ENCODE measurements around the gene KIAA0232. TPM values are rescaled to one million over a fixed set of nuclear protein-coding genes. Genes with fewer than 3 reads are reported as not detected.

Gene KIAA0232
- total RNA-seq, 1 experiment from 2014 or later: 28.5 TPM

GRCh38 chr4:6775746-6776145 lies 6.8 kb upstream of the KIAA0232 start:
- no peak overlapping the region for H3K14ac ChIP-seq (ENCODE audit: insufficient read depth, low read length)
- Mint-ChIP-seq H3K36me3 (ENCODE audit: insufficient read depth in 1 of 3, low read depth in 3 of 3) (no peaks in the 10 kb centered on the region), H3K4me1 (peaks cover 17 to 26% of the 10 kb centered on the region in 2 experiments), H3K9me3 (no peaks in the 10 kb centered on the region; a peak in 1 of 5 replicates), H3K27ac (peak overlapping the region in 1 of 3 experiments; percentile 29; a peak in 1 of 7 replicates), H3K4me3 (no peak overlapping the region), H3K27me3 (ENCODE audit: low read depth) (peaks cover 34% of the 10 kb centered on the region)
- 0 out of 2 replicates have a peak, but pooled peaks cover 3% of the 10 kb centered on the region for H3K4me1 ChIP-seq (ENCODE audit: insufficient read depth, low read length)
- no peak for TF ChIP-seq CTCF (conservative IDR thresholded peaks at IDR 0.05)
- no peak overlapping the region for H2BK120ac ChIP-seq (ENCODE audit: low read depth, low read length, poor library complexity, severe bottlenecking)
- no peak overlapping the region for H3K4ac ChIP-seq (ENCODE audit: low read depth, low read length)
- H2BK5ac ChIP-seq (ENCODE audit: insufficient read length, low read length): no peak overlapping the region
- H3K9ac ChIP-seq (ENCODE audit: extremely low read depth, insufficient read length, low read length): no peak overlapping the region
- H3K4me2 ChIP-seq (ENCODE audit: insufficient read depth, insufficient read length, low read length): no peak overlapping the region
- H2AK5ac ChIP-seq (ENCODE audit: insufficient read length, low read length): no peak overlapping the region
- no peak overlapping the region for H2AFZ ChIP-seq (ENCODE audit: low read length)
- H3K79me2 ChIP-seq (ENCODE audit: insufficient read depth, low read length): no peaks in the 10 kb centered on the region
- H3K23me2 ChIP-seq (ENCODE audit: insufficient read length, low read depth, low read length, poor library complexity, severe bottlenecking): no peaks in the 10 kb centered on the region
- H2BK20ac ChIP-seq (ENCODE audit: low read depth, low read length, poor library complexity, severe bottlenecking): no peak overlapping the region
- no peak overlapping the region for H3K27ac ChIP-seq (ENCODE audit: insufficient read length, low read depth, low read length)
- no peak overlapping the region for H4K91ac ChIP-seq (ENCODE audit: insufficient read length, low read depth, low read length)
- H3K79me1 ChIP-seq (ENCODE audit: insufficient read depth, low read depth, low read length, poor library complexity, severe bottlenecking): no peaks in the 10 kb centered on the region
- H3K27me3 ChIP-seq (ENCODE audit: insufficient read depth, low read length): no peaks in the 10 kb centered on the region
- H3K18ac ChIP-seq (ENCODE audit: insufficient read length, low read depth, low read length): no peak overlapping the region
- H2BK12ac ChIP-seq (ENCODE audit: insufficient read length, low read depth, low read length): no peak overlapping the region
- no peaks in the 10 kb centered on the region for H4K20me1 ChIP-seq (ENCODE audit: control insufficient read depth, insufficient read depth, insufficient read length)
- H3K9me3 ChIP-seq (ENCODE audit: control insufficient read depth, low read depth, low read length): no peaks in the 10 kb centered on the region
- H3K56ac ChIP-seq (ENCODE audit: insufficient read length, low read depth, low read length): no peak overlapping the region
- no peak overlapping the region for H3K23ac ChIP-seq (ENCODE audit: insufficient read length, low read depth, low read length)
- H3T11ph ChIP-seq (ENCODE audit: low read length): no peak overlapping the region
- H4K8ac ChIP-seq (replicated peaks; ENCODE audit: insufficient read length, low read depth, low read length): no peak overlapping the region
- no peak overlapping the region for H4K5ac ChIP-seq (ENCODE audit: insufficient read length, low read depth, low read length)
- H2BK15ac ChIP-seq (ENCODE audit: low read depth, low read length): no peak overlapping the region
- no peak for DNase-seq
- no CpG with 5 or more reads among the region's 7 CpGs for WGBS (ENCODE audit: extremely low coverage, insufficient read length, low lambda C conversion rate)

Data from H9 (cell line).